ENCODE data around the gene COX7B. TPM values are rescaled to one million over a fixed set of nuclear protein-coding genes. Genes with fewer than 3 reads are reported as not detected.
"Not testable (repeated sequence)": the region's sequence is repeated elsewhere in the genome, so short reads cannot be mapped to it uniquely, and the experiment has no call there.

The COX7B gene
- total RNA-seq, 1 experiment from 2014 or later = 890 TPM

- not testable (repeated sequence) for DNase-seq (ENCODE audit: low read depth)
These were observed 45.8 kb downstream of the COX7B start for GRCh38 chrX:77945031-77945430.

- DNase-seq (ENCODE audit: low read depth) = no peak
These were observed 46.8 kb downstream of the COX7B start for GRCh38 chrX:77945910-77946545.

DNA sequence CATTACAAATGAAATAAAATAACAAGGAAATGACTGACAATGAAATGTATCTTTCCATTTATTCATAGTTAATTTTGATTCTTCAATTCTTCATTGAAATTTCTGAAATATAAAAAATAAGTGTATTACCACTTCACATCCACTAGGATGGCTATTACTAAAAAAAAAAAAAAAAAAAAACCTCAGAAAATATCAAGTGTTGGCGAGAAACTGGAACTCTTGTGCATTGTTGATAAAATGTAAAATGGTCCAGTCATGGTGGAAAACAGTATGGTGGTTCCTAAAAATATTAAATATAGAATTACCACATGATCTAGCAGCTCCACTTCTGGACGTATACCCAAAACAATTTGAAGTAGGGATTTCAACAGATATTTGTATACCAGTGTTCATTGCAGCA lies 47.3 kb downstream of the COX7B start:
- DNase-seq (ENCODE audit: low read depth) = no peak

- no peak for DNase-seq (ENCODE audit: low read depth)
These were observed 50.6 kb downstream of the COX7B start for GRCh38 chrX:77949840-77950239.

DNA sequence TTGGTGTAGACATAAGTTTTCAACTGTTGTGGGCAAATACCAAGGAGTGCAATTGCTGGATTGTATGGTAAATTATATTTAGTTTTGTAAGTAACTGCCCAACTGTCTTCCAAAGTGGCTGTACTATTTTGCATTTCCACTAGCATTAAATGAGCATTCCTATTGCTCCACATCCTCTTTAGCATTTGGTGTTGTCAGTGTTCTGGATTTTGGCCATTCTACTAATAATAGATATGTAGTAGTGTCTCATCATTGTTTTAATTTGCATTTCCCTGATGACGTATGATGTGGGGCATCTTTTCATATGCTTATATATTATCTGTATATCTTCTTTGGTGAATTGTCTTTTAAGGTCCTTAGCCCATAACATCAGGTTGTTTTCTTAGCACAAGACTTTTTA lies 52.9 kb downstream of the COX7B start:
- DNase-seq (ENCODE audit: low read depth) = no peak

DNA sequence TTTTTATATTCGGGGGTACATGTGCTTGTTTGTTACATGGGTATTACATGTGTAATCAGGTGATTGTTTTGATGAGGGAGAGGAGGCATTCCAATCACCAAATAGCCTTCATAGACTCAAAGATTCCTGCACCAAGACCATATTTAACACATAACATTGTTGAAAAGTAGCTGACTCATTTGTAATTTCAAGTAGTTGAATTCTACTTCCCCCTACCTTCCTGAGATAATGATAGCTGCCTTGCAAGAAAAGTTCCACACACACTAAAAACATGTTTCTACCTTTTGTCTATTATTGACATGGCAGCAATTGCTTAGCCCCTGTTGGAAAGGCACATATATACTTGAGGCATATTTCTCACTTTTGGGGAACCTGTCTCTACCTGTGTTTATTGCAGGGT lies 54.0 kb downstream of the COX7B start:
- no peak for DNase-seq (ENCODE audit: low read depth)

DNA sequence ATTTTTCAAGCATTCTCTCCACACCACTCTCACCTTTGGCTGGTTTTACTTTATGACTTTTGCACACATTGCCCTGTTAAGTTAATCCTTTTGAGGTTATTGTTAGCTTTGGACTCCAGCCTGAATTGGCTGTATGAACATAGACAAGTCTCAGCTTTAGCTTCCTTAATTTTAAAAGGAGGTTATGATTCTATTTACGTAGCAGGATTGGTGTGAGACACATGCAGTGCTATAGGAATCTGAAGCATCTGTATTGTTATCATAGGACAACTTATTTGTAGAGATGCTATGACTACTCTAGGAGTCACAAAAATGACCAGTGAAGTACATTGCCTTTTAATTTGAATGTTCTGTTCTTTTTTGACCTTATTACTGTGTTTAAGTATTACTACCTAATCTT lies 54.4 kb downstream of the COX7B start:
- DNase-seq (ENCODE audit: low read depth) = no peak

Other genes starting within 250 kb of the COX7B start
- 46.0 and 60.1 TPM in 2 replicates for gene ATRX, start 113.3 kb upstream of the COX7B start, total RNA-seq (2014; rRNA removed; shearing (Covaris generic))
- gene MAGT1, start 4.0 kb upstream of the COX7B start, total RNA-seq (2014; rRNA removed; shearing (Covaris generic)) = 133 and 198 TPM in 2 replicates
- gene ATP7A, start 11.2 kb downstream of the COX7B start, total RNA-seq (2014; rRNA removed; shearing (Covaris generic)) = 9.8 and 12.8 TPM in 2 replicates
- not detected in 2 replicates for gene PGAM4, start 70.2 kb downstream of the COX7B start, total RNA-seq (2014; rRNA removed; shearing (Covaris generic))
- 663 and 1,592 TPM in 2 replicates for gene PGK1, start 204.8 kb downstream of the COX7B start, total RNA-seq (2014; rRNA removed; shearing (Covaris generic))
- gene TAF9B, start 240.2 kb downstream of the COX7B start, total RNA-seq (2014; rRNA removed; shearing (Covaris generic)) = 72.8 and 107 TPM in 2 replicates

All from M059J (cell line).